ENCODE data around the gene CACNA1I.

GRCh38 chr22:39614442-39614841, 43.9 kb downstream of the CACNA1I start:
- TF ChIP-seq EZH2 (IDR thresholded peaks at IDR 0.05): no peak
- no peak for TF ChIP-seq CTCF (IDR thresholded peaks at IDR 0.05)
